Esophagus muscularis mucosa (tissue), 4 donors: ENCODE data around the gene NID2.

ENCODE experiments used
- EP300 ChIP-seq: sonication (generic); formaldehyde crosslinking; IDR thresholded peaks from one replicate; pipeline ENCODE4 v1.6.1; 2017; ENCODE audit warnings: antibody characterized with exemption
- POLR2A ChIP-seq: fragments of 450-650 bp; IDR thresholded peaks from one replicate; pipeline ENCODE4 v1.6.1; 2017; ENCODE audit warnings: antibody characterized with exemption, moderate library complexity, mild to moderate bottlenecking, low read depth
- TF ChIP-seq, protein P1 (sequence below), 3 experiments: fragments of 200-600 bp in 2 of 3; fragments of 450-650 bp in 1 of 3; sonication (generic) in 2 of 3; IDR thresholded peaks; one replicate each; pipeline ENCODE4 v1.5.1; 2017 to 2019; ENCODE audit warnings: antibody characterized with exemption in 3 of 3, mild to moderate bottlenecking in 2 of 3, moderate library complexity in 1 of 3

GRCh38 chr14:51972566-51972965 is 96.3 kb downstream of the NID2 start:
- TF ChIP-seq, protein P1, sequence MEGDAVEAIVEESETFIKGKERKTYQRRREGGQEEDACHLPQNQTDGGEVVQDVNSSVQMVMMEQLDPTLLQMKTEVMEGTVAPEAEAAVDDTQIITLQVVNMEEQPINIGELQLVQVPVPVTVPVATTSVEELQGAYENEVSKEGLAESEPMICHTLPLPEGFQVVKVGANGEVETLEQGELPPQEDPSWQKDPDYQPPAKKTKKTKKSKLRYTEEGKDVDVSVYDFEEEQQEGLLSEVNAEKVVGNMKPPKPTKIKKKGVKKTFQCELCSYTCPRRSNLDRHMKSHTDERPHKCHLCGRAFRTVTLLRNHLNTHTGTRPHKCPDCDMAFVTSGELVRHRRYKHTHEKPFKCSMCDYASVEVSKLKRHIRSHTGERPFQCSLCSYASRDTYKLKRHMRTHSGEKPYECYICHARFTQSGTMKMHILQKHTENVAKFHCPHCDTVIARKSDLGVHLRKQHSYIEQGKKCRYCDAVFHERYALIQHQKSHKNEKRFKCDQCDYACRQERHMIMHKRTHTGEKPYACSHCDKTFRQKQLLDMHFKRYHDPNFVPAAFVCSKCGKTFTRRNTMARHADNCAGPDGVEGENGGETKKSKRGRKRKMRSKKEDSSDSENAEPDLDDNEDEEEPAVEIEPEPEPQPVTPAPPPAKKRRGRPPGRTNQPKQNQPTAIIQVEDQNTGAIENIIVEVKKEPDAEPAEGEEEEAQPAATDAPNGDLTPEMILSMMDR (IDR thresholded peaks at IDR 0.05) = no peak
- TF ChIP-seq POLR2A (no peak), EP300 (no peak)
